ENCODE results near the gene ZFPM1.

DNA sequence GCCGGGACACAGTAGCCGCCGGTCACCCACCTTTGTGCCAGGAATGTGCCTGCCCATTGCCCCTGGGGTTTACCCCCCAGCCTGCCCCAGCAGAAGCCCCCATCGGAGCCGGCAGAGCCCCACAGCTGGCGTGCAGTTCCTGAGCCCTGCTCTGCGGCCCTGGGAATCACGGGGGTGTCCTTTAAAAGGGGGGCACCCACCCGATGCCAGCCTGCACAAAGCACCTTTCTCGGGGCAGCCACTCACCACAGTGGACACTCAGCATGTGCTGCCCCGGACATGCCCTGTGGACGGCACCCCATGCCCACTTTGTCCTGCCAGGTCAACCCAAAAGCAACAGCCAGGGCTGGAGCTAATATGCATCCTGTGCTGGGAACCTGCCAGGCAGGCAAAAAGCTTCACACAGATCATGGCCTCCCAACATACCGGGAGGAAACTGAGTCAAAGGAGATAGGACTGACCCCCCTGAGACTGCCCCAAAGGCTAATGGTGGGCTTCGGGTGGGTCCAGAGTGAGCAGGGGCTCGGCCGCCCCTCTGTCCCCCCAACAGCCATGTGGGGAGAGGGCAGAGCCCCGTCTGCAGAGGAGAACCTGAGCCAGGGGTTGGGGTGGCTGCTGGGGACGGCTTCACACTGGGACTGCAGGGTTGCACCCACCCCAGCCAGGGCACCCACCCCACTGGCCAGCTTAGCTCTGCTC lies 71.3 kb downstream of the ZFPM1 start:
- TF ChIP-seq, protein P1, sequence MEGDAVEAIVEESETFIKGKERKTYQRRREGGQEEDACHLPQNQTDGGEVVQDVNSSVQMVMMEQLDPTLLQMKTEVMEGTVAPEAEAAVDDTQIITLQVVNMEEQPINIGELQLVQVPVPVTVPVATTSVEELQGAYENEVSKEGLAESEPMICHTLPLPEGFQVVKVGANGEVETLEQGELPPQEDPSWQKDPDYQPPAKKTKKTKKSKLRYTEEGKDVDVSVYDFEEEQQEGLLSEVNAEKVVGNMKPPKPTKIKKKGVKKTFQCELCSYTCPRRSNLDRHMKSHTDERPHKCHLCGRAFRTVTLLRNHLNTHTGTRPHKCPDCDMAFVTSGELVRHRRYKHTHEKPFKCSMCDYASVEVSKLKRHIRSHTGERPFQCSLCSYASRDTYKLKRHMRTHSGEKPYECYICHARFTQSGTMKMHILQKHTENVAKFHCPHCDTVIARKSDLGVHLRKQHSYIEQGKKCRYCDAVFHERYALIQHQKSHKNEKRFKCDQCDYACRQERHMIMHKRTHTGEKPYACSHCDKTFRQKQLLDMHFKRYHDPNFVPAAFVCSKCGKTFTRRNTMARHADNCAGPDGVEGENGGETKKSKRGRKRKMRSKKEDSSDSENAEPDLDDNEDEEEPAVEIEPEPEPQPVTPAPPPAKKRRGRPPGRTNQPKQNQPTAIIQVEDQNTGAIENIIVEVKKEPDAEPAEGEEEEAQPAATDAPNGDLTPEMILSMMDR (IDR thresholded peaks at IDR 0.05) = no peak
- TF ChIP-seq POLR2A (IDR thresholded peaks at IDR 0.05) = no peak

All from prostate gland (tissue), 2 donors.